DOHH2 (cell line): ENCODE data around the gene ADORA3.

ENCODE experiments used
- EZH2phosphoT487 ChIP-seq: fragments of 200-600 bp; sonication (generic); IDR thresholded peaks from 2 replicates; pipeline ENCODE4 v1.6.1; 2017; ENCODE audit warnings: borderline replicate concordance, mild to moderate bottlenecking, antibody characterized with exemption, low read length, moderate library complexity, mixed read lengths
- TF ChIP-seq, protein P1 (sequence below): fragments of 200-600 bp; sonication (generic); IDR thresholded peaks from one replicate; pipeline ENCODE4 v1.5.1; 2014; ENCODE audit warnings: antibody characterized with exemption, mild to moderate bottlenecking, low read depth, low read length; ENCODE audit not compliant: poor library complexity, severe bottlenecking

DNA sequence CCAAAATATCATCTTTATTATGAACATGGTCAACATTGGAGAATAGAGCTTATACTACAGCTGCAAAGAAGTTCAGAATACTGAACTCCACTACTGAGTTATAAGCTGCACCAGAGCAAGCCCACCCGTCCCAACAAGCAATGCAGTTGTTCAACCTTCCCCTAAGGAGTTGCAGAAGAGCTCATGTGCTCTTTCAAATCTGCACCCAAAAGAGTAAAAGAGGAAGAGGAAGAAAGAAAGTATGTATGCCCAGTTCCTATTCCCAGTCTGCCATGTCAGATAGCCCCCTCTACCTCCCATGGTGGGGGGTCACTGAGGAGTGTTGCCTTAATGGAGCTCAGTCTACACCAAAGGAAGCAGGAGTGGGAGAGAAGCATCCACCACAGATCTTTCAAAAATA lies 22.8 kb downstream of the ADORA3 start:
- TF ChIP-seq, protein P1, sequence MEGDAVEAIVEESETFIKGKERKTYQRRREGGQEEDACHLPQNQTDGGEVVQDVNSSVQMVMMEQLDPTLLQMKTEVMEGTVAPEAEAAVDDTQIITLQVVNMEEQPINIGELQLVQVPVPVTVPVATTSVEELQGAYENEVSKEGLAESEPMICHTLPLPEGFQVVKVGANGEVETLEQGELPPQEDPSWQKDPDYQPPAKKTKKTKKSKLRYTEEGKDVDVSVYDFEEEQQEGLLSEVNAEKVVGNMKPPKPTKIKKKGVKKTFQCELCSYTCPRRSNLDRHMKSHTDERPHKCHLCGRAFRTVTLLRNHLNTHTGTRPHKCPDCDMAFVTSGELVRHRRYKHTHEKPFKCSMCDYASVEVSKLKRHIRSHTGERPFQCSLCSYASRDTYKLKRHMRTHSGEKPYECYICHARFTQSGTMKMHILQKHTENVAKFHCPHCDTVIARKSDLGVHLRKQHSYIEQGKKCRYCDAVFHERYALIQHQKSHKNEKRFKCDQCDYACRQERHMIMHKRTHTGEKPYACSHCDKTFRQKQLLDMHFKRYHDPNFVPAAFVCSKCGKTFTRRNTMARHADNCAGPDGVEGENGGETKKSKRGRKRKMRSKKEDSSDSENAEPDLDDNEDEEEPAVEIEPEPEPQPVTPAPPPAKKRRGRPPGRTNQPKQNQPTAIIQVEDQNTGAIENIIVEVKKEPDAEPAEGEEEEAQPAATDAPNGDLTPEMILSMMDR: no peak
- TF ChIP-seq EZH2phosphoT487: no peak
